ENCODE measurements around the gene TAPT1.

Gene TAPT1

GRCh38 chr4:16225167-16225862 lies 956 bp downstream of the TAPT1 start:
- no peak for TF ChIP-seq CTCF (IDR thresholded peaks at IDR 0.05; ENCODE audit: extremely low read depth, missing control alignments)
- peak; percentile 31 for DNase-seq (ENCODE audit: low spot score)

DNA sequence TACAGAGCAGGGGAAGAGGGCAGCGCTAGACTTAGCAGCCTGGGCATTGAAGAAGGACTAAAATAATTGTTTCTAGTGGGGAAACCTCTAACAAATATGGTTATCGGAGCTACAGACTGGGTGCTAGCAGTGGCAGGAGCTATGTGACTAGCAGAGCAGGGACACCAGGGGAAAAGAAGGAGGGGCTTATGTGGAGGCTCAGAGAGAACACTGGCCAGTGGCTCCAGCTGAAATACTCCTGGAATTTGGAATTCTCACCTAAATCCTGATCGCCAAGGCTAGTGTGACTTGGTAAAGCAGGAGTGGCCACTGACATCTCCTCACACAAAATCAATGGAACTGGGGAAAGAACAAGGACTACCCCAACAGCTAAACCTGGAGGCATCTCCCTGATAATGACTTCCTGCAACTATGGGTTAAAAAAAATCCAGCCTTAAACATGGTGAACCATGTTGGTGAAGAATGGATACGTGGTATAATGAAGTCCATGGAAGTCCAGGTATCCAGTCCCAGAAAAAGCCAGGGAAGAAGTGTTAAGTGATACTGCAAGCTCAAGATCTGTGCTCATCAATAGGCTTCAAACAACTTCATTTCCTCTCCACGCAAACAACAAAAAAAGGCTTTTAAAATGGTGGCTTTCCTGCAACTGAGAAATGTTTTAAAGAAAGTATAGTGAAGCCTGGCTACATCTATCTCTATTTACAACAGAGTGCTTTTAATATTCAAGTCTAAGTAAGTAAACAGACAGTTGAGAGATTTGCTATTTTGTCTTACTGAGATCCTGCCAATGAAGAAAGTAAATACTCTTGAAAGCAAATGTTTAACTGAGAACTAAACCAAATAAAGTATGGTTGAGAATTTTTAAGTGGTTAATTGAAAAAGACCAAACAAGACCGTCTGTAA lies 1.8 kb downstream of the TAPT1 start:
- TF ChIP-seq CTCF (IDR thresholded peaks at IDR 0.05; ENCODE audit: extremely low read depth, missing control alignments): no peak
- no peak for DNase-seq (ENCODE audit: low spot score)

DNA sequence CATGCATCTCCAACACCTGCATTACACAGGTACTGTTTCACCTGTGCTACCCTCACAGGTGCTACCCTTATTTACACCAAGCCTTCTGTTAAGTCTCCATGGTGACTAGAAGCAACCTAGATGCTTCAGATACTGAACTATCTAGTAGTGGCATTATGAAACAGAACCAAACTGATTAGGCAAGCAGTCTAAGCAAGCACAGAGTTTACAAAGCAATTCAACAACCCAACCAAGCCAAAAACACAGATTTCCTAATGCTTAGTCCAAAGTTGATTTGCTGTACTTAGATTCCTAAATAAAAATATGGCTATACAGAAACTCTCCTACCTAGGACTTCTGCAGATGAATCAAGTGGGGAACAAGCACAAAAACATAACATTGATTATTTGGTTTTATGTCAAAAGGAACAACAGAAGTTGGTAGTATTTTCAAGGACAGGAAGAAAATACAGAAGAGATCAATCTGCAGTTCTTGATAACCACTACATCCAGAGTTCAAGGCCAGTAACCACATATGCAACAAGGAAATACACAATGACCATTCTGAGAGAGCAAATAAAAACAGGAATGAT lies 3.2 kb downstream of the TAPT1 start:
- TF ChIP-seq CTCF (IDR thresholded peaks at IDR 0.05; ENCODE audit: extremely low read depth, missing control alignments): no peak
- DNase-seq (ENCODE audit: low spot score): no peak

DNA sequence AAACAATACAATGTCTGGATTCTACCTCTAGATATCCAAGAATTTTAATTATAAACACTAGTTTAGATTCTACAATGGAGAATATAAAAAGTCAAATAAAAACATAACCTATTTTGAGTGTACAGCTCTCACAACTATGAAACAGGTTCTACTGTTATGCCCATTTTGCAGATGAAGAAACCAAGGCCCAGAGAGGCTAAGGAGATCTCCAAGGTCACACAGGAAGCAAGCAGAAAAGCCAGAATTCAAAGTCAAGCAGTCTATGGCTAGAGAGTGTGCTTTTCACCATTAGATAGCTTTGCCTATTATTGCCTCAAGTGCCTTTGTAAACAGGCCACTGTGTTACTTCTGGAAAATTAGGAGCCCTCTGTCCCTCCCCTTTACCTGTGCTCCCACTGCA lies 7.3 kb downstream of the TAPT1 start:
- no peak for TF ChIP-seq CTCF (IDR thresholded peaks at IDR 0.05; ENCODE audit: extremely low read depth, missing control alignments)
- no peak for DNase-seq (ENCODE audit: low spot score)

GRCh38 chr4:16217300-16218051 lies 8.8 kb downstream of the TAPT1 start:
- TF ChIP-seq CTCF (IDR thresholded peaks at IDR 0.05; ENCODE audit: extremely low read depth, missing control alignments): no peak
- peak; percentile 42 for DNase-seq (ENCODE audit: low spot score)

- DNase-seq (ENCODE audit: low spot score): no peak
- no peak for TF ChIP-seq CTCF (IDR thresholded peaks at IDR 0.05; ENCODE audit: extremely low read depth, missing control alignments)
Observed at GRCh38 chr4:16213121-16213520, 13.2 kb downstream of the TAPT1 start.
